ENCODE results near the gene OPN4.

OPN4 gene

DNA sequence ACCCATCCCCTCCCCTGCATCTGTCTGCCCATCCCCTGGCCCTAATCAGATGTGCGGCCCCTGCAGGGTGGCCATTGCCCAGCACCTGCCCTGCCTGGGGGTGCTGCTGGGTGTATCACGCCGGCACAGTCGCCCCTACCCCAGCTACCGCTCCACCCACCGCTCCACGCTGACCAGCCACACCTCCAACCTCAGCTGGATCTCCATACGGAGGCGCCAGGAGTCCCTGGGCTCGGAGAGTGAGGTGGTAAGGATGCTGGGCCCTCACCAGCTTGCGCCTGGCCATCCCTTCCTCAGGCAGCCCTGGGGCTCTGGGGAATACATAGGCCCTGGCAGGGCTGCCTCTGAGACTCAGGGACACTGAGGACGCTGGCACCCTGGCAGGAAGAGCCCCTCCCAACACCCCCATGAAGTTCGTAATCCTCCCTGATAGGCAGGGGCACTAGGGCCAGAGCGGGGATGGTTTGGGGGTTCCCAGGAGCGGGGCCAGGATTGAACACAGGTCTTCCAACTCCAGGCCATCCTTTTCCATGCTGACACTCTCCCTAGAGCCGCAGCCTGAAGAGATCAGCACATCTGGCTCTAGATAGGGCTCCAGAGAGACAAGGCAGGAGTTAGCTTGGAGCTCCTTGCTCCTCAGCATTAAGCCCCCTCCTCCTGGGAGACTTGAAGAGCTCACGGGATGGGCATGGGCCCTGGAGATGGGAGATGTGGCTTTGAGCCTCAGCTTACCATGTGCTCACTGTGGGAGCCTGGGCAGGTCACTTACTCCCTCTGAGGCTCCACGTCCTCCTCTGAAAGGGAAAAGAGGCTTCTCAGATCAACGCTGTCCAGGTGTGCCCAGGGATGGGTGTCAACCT, 8.1 kb downstream of the OPN4 start:
- no peak for DNase-seq

DNA sequence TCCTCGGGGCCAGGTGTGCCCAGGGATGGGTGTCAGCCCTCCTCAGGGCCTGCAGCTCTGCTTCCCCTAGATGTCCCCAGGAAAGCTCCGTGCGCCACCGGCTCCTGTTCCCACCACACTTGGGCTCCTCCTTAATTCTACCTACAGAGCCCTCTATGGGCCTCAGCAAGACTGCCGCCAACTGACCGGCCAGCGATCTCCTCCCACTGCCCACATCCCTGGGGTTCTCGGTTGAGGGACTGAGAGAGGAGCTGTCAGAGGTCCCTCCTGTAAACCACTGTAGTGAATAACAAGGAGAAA, 8.6 kb downstream of the OPN4 start:
- no peak for DNase-seq

DNA sequence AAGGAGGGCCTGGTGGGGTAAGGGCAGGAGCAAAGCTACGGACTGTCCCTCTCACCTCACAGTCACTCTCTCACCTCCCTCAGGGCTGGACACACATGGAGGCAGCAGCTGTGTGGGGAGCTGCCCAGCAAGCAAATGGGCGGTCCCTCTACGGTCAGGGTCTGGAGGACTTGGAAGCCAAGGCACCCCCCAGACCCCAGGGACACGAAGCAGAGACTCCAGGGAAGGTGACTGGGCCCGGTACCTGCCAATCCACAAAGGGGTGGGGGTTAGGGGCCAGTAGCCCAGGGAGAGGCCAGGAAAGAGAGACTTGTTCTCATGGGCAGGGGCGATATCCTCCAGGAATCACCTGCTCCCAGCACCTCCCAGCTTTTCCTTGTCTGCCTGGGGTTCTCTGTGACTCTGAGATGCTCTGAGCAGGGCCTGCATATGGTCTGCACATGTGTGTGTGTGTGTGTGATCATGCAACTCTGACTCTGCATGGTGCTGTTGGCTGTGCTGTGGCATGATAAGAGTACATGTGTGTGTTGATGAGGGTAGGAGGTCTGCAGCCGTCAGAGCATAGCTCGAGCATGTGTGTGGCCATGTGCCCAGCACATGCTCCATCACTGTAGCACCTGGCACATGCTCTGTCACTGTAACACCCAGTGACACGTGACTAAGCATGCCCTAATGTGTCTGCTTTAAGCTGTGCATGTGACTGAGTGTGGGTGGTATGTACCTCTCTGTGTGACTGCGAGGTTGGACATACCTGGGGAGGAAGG, 9.4 kb downstream of the OPN4 start:
- DNase-seq = no peak

DNA sequence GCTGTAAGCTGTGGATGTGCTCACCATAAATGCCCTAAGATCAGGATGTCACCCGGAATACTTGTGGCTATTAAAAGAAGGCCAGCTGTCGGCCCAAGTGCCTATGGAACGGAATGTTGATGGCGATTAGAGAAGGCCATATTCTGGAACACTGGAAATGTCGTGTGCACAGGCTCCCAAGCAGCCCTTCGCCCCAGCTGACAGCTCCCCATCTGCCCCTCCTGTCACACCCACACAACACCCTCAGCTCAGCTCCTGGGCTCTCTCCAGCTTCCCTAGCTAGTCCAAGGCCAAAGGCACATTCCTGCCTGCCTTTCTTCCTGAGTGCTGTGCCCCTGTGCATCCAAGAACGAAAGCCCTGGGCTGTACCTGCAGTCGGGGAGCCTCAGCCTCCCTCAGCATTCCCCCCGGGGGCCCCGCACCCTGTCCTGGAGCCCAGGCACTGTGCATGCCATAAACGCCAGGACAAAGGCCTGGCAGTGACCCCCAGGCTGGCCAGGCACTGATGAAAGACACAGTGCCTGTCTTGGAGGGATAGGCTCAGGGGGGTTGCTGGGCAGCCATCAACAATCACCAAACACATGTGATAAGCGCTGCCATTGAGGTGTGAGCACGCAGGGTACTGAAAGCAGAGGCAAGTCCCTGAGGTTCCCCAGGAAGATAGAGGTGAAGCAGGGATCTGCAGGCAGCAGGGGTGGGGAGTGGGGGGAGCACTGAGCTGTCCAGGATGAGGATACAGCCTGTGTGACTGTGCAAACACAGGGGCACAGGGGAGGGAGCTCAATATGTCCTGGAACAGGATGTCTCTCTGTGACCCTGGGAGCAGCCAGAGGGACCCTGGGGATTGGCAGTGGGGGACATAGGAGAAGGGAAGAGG, 10.2 kb downstream of the OPN4 start:
- no peak for DNase-seq

DNA sequence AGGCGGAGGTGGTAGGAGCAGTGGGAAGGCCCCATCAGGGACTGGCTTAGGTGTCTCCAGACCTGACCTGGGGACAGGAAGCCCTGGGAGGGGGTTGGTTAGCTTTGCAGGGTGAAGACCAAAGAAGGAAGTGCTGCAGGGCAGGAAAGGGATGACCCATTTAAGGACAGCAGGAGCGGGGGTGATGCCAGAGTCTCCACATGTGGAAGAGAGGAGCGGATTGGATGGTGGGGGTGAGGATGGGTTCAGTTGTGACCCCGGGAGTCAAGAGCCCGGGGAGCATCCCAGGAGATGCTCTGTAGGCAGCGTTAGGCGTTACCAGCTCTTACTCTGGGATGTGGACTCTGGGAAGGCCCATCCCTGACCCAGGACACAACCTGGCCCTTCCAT, 10.9 kb downstream of the OPN4 start:
- DNase-seq = no peak

DNA sequence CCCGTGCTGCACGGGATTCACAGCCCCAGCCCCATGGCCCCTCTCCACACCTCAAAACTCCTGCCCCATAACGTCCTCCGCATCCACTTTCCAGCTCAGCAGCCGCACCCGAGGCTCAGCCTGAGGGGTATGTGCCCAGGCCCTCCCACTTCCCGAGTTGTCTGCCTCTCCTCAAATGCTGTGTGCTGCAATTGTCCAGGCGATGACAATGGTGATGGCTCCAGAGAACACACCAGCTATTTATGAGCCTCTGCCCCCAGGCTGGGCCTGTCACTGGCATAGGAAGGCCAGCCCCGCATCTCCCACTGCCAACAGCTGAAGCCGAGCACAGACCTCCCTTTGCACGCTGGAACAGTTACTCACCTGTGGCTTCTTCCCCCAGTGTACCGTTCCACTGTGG, 11.5 kb downstream of the OPN4 start:
- no peak for DNase-seq

DNA sequence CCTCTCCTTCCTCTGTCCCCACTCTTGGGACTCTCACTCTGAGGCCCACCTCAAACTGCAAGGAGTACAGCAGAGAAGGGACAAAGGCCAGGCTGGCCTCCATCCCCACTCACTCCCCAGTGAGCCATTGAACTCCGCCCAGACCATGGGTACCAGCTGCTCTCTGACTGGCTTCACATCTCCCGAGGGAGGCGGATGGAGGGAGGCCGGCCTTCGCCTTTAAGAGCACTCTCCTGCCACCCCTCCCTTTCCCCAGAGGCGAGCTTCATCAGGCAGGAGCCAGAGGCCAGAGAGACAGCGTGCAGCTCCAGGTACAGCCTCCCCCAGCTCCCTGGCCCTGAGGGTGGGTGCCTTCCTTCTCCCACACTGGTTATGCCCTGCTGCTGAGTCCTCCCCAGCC, 12.2 kb downstream of the OPN4 start:
- no peak for DNase-seq

DNA sequence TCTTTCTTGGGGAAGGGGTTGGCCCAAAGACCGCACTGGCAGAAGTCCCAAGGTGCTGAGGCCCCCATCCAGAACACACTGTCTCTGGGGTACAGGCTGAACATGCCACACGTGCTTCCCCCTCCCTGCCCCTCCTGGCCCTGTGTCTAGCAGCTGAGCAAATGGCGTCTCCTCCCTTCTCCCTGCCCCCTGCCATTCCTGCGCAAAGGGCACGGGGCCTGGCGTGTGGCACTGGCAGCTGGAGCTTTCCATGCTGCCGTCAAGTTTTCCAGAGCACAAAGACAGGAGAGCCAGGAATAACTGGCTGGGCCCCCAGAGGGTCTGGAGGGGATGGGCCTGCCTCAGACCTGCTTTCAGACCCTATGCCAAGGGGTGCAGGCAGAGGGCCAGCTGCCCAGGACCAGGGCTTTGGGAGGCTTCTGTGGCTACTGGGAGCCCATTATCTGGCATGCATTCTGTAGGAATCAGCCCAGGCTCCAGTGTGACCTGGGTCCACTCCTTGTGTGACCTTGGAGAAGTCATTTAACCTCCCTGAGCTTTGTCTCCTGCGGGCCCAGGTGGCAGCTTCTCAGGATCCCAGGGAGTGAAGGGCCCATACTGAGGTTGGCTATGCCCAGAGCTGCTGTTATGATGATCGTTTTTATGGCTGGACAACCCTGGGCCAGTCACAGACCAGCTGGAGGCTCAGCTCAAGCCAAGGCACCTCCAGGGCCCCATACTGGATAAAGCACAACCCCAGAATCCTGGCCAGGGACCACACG, 13.3 kb downstream of the OPN4 start:
- no peak for DNase-seq

DNA sequence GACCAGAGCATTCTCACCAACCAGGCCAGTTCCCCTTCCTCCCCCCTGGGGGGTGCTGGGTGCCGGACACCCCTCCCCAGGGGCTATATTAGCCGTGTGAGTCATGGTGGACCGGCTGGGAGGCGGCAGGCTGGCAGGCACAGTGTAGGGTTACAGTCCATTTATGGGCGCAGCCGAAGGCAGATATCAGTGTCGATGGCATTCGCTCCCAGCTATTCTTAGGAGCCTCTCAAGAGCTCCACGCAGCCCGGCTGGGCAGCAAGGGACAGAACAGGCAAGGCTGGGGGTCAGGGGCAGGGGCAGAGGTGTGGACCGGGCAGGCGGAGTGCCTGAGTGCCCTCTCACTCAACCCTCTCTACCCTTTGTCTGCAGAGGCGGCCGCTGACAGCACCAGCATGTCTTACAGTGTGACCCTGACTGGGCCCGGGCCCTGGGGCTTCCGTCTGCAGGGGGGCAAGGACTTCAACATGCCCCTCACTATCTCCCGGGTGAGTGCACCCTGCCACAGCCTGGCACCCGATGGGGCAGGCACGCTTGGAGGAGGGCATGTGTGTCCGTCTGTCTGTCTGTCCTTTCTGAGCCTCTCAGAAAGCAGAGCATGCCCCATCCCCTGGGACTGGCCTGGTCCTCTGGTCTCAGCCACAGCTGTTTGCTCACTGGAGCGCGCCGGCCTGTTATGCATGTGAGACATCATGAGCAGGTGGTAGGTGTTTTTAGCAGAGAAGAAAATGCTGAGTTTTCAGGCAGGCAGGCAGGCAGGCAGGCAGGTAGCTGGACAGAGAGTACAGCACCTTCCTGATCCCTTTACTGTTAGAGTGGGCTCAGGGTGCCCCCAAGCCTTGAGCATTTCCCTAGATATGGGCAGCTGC, 14.2 kb downstream of the OPN4 start, which contains the start of gene LDB3:
TSS of gene LDB3 (plus strand) at position 215 of the 869 bp plus-strand sequence. CDS start at position 396, 181 bp downstream.
- no peak for DNase-seq

DNA sequence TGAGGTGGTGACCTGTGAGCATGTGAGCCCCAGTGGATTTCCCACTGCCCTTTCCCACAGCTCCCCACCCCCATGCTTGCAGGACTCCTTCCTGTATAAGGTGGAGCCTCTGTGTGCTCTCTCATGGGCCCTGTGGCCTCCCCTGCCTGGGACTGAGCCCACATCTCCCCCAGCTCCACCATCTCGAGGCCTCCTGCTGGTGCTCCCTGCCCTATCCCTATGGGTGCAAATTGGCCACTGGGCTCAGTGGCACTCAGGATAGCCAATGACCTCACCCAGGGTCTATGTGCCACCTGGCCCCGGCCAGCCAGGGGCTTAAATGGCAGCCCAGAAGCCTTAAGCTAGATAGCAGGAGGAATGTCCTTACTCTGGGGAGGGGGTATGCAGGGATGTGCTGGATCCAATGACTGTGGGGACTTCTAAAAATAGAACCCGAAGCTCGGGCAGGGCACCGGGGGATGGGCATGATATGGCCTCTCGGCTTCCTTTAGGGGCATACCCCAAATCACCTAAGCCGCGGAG, 16.0 kb downstream of the OPN4 start:
- no peak for DNase-seq

DNA sequence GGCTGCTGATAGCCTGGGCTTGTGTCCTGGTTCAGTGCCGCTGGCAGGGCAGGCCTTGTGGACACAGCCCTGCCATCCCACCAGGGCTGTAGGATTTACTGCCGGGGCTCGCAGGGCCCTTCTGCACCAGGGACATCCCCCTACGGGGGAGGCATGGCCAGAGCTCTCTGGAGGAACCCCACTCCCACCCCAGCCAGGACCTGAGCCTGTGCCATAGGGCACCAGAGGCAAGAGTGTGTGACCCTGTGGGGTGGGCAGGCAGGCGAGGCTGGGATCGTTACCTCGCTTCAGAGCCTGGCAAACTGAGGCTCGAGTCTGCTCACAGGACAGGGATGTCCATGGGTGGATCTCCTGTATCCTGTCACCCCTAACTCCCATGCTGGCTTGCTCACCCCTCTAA, 16.5 kb downstream of the OPN4 start:
- no peak for DNase-seq

DNA sequence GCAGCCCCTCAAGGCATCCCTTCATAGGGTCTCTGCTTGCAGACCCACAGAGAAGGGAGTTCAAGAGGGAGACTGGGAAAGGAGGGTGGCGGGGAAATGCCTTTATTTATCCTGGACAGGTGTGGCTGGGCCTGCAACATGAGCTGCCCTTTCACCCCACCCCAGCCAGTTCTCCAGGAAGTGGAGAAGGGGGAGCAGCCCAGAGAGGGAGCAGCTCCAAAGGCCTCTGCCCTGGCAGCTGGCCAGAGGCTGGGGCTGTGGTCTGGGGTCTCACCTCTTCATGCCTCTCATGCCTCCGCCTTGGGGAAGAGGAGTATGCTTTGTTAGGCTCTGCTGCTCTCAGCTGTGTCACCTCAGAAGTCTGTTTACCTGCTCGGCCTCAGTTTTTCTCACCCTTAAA, 17.1 kb downstream of the OPN4 start:
- DNase-seq = no peak

DNA sequence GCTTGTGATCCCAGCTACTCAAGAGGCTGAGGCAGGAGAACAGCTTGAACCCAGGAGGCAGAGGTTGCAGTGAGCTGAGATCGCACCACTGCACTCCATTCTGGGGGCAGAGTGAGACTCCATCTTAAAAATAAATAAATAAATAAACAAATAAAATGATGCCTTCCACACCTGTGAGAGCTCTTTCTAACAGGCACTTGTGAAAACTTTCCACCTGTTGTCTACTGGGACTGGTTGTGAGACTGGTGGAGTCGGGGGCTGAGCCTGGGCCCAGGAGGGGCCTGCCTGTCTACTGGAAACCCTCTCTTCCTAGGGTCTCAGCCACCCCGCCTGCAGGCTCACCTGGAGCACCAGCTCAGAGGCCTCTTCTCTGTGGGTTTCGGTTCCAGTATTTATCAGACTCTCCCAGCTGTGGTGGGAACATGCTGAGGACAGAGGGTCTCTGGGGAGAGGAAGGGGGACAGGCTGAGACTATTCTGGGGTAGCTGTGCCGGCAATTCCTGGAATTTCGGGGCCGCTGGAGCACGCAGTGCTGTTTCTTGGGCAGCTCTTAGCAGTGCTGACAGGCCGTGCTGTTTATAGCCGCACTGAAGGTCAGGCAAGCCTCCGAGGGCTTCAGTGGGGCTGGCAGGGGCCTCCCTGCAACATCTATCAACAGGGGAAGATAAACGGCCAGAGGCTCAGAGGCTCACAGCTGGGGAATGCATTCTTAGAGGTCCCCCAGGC, 17.8 kb downstream of the OPN4 start:
- no peak for DNase-seq

DNA sequence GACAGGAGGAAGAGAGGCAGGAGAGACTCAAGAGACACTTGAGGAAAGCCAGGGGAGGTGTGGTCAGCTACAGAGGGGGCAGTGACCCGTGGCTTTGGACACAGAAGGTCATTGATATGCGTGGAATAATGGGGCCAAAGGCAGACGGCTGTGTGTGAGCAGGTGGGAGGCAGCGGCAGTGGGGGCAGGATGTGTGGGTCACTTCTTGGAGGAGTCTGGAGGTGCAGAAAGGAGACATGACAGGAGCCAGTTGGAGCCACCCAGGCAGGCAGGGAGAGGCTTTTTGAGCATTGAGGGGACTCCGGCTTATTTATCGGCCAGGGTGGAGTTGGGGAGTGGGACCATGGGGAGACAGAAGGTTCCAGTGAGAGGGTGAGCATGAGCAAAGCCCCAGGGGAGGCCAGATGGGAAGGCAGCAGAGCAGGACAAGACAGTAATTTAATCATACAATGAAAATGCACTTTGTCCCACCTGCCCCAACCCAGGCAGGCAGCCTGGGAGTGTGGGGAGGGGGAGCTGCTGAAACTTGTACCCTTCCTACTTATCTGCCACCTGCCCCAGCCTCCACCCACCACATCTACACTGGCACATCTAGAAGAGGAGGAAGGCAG, 19.0 kb downstream of the OPN4 start:
- no peak for DNase-seq

DNA sequence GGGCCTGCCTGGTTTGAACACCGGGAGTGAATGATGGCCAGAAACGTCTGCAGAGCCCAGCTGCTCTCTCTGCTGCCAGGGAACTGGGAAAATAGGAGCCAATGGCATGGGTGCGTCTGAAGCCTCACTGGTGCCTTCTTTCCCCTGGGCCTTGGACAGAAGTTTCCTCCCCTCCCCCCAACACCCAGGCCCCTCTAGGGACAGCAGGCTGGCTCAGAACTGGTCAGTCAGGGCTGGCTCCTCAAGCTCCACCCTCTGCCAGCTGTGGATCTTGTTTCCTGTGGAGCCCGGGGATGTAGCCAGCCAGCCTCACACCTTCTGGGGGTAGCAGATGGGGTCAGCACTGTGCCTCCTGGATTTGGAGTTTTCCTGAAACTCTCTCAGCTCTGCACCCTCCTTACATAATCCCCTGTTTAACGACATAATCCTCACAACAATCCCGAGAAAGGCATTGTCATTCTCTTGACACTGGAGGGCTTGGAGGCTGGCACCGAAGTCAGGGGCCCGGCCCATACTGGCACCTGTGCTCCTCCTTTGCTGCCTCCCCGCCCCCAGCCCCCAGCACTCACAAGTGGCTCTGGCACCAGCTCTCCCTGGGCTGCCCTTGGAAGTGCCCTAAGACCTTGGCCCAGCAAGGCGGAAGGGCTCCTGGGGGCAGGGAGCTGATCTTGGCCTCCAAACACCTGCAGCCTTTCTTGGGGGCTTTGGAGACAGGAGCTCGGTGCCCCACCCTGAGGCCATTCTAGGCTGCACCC, 19.7 kb downstream of the OPN4 start:
- no peak for DNase-seq

DNA sequence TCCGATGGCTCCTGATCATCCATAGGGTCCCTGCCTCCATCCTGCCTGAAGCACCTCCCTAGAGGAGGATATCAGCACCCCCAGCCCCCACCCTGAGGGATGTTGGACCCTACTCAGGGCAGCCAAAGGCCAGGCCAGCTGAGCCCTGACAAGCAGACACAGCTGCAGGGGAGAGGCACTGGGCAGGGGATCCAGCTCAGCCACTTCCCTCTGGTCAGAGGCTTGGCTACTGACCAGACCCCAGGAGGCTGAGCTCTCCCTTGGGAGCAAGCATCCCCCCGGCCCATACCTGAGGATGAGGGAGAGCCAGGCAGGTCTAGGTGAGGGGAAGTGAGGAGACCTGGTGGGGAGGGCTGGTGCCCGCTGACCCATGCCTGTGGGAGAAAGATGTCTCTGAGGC, 20.6 kb downstream of the OPN4 start:
- DNase-seq = no peak

DNA sequence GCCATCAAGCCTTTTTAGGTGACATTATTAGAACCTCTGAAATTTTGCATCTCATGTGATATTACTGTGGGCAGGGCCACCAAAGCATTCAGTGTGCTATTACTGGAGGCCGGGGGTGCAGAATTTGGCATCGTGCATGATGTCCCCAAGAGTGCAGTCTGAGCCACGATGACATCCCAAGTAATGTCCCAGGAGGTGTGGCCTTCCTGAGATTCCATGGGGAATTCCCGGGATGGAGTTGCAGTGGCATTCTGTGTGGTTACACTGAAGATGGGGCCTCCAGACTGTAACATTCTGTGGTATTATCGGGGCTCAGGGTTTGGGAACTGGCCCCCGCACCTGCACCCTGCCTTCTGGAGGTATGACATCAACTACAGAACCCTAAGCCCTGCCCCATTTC, 23.0 kb downstream of the OPN4 start:
- DNase-seq = no peak

DNA sequence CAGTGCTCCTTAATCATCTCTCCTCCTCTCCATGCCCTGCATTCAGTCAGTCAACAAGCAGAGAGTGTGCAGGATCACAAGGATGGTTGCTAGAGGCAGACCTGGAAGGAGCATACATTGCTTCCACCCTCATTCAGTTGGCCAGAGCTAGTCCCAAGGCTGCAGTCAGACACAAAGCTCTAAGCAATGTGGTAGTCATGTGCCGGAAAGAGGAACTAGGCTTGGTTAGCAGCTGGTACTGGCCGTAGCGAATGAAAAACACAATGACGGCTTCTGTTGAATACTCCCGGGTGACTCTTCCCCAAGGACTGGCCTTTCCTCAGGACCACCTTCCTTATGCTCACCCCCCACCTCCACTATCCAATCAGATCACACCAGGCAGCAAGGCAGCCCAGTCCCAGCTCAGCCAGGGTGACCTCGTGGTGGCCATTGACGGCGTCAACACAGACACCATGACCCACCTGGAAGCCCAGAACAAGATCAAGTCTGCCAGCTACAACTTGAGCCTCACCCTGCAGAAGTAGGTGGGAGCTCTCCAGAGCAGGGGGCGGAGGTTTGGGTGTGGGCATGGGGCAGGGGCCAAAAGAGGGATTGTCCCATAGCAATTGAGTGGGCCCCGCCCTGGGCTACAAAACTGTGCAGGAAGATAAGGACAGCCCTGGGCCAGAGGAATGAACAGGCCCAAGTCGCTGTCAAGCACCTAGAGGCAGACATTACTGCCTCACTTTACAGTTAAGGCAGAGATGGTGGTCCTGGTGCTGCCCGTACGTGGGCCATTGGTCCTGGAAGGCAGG, 24.8 kb downstream of the OPN4 start:
- no peak for DNase-seq

DNA sequence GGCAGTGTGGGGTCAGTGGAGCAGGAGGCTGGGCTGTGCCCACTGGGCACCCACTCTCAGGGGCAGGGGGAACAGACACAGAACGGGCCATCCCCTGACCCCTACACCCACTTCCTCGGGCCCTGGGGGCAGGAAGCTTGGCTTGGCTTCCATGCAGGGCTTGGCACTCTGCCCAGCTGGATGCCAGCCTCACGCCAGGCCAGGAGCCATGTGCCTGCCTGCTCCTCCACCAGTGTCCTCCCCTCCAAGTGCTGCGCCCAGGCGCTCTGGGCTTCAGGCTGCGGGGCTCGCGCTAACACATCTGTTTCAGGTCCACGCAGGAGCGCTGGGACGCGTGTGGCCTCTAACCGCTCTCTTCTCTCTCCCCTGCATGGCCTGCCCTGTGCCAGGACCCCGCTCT, 26.7 kb downstream of the OPN4 start:
- no peak for DNase-seq
